Ovary (tissue), 9 donors: ENCODE results near the gene IRX6. TPM values are rescaled to one million over a fixed set of nuclear protein-coding genes. Genes with fewer than 3 reads are reported as not detected.

Source experiments
- DNase-seq, 5 donors: peaks; one replicate each; pipeline ENCODE4 v3.0.0-alpha.2; 2019 to 2020
- H3K27ac ChIP-seq, 2 donors: fragments of 200-600 bp; one replicate each; pipeline versions ENCODE4 v1.5.1 to v1.8.0; 2019 to 2022
- H3K27me3 ChIP-seq: fragments of 200-600 bp; one replicate; pipeline ENCODE4 v1.8.0; 2022
- H3K36me3 ChIP-seq: fragments of 200-600 bp; sonication (generic); one replicate; pipeline ENCODE4 v1.5.1; 2019
- H3K4me1 ChIP-seq: one replicate; pipeline ENCODE4 v1.8.1; 2013; ENCODE audit warnings: mild to moderate bottlenecking, moderate library complexity; ENCODE audit not compliant: insufficient read depth
- H3K4me3 ChIP-seq: fragments of 200-600 bp; sonication (generic); one replicate; pipeline ENCODE4 v1.5.1; 2017
- H3K9me3 ChIP-seq, 2 donors: fragments of 200-600 bp in 1 of 2; sonication (generic) in 1 of 2; one replicate each; pipeline versions ENCODE4 v1.5.1 to v1.8.1; 2013 to 2019; ENCODE audit warnings: mild to moderate bottlenecking in 1 of 2, moderate library complexity in 1 of 2
- EP300 ChIP-seq: sonication (generic); formaldehyde crosslinking; IDR thresholded peaks from one replicate; pipeline ENCODE4 v1.6.1; 2017; ENCODE audit warnings: antibody characterized with exemption
- POLR2A ChIP-seq: fragments of 450-650 bp; IDR thresholded peaks from one replicate; pipeline ENCODE4 v1.6.1; 2017; ENCODE audit warnings: antibody characterized with exemption, mild to moderate bottlenecking, moderate library complexity
- WGBS, 3 donors: extraction: QIAGEN DNeasy Blood & Tissue Kit in 1 of 3; methylation state at CpG; one replicate each; pipeline versions ENCODE4 v1.1.5 to v1.1.7; 2013 to 2017; 5-methylcytosine and 5-hydroxymethylcytosine counted together
- intact Hi-C, 4 donors: fragments of 100-400 bp; cut with DNase I; formaldehyde crosslinking; loops; one replicate each; pipeline versions ENCODE4 v1.11.0 to v1.15.1; 2022 to 2023
- polyA plus RNA-seq, 2 donors: library from polyadenylated mRNA; stranded (reverse); fragments of 200-250 nt in 1 of 2; fragments of 350-450 nt in 1 of 2; fragmentation: Illumina TruSeq in 1 of 2; extraction: RNeasy Lipid Tissue Mini Kit (QIAGEN cat#74804) in 1 of 2; gene quantifications; one replicate each; pipeline ENCODE4 v1.2.3, GENCODE V29; 2013 to 2014
- total RNA-seq, 7 donors: library from RNA; depleted of rRNA in 2 of 7; stranded (reverse); fragments of >200 nt in 2 of 7; fragmentation: NEBNext Ultra II Directional in 3 of 7; extraction: Animal tissue kit (Norgen Biotek cat#: 25700) in 3 of 7; gene quantifications; one replicate each; pipeline versions ENCODE4 v1.1.0 to v1.2.4, GENCODE V29; 2016 to 2023
- TF ChIP-seq, protein P1 (sequence below), 3 donors: fragments of 450-650 bp in 2 of 3; fragments of 200-600 bp in 1 of 3; IDR thresholded peaks; one replicate each; pipeline versions ENCODE4 v1.5.1 to v1.8.0; 2016 to 2022; ENCODE audit warnings: antibody characterized with exemption in 3 of 3, mild to moderate bottlenecking in 1 of 3
- donor health status: DM: no; HTN: no; CAD: no; lungs with moderate emphysema.
- donor health status: DM: no; HTN: no; CAD: no.
- donor health status: Bipolar disorder and iron deficiency.
- donor health status: DM: yes; HTN: yes; CAD: no.
- donor health status: DM: no; HTN: no; CAD: no.
- donor health status: DM: yes; HTN: yes; CAD: no.

Gene IRX6
- total and polyA plus RNA-seq, 9 donors = 0.06 to 0.80 (median 0.10) TPM; not detected in 3

DNA sequence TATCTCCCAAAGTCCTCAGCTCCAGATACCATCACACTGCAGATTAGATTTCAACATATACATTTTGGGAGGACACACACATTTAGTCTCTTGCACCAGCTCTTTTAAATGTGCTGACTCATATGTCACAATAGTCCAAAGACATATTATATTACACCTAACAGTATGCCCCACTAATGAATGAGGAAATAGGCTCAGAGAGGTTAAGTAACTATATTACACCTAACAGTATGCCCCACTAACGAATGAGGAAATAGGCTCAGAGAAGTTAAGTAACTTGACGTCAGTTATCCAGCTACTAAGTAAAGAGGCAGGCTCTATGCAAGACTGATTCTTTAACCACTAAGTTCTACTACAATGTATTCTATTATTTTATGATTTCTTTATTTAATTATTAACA lies 9.7 kb downstream of the IRX6 start:
- WGBS, 3 donors = 74 to 82% (median 76%) methylated on average over 2 of the region's 2 CpGs
- TF ChIP-seq, protein P1, sequence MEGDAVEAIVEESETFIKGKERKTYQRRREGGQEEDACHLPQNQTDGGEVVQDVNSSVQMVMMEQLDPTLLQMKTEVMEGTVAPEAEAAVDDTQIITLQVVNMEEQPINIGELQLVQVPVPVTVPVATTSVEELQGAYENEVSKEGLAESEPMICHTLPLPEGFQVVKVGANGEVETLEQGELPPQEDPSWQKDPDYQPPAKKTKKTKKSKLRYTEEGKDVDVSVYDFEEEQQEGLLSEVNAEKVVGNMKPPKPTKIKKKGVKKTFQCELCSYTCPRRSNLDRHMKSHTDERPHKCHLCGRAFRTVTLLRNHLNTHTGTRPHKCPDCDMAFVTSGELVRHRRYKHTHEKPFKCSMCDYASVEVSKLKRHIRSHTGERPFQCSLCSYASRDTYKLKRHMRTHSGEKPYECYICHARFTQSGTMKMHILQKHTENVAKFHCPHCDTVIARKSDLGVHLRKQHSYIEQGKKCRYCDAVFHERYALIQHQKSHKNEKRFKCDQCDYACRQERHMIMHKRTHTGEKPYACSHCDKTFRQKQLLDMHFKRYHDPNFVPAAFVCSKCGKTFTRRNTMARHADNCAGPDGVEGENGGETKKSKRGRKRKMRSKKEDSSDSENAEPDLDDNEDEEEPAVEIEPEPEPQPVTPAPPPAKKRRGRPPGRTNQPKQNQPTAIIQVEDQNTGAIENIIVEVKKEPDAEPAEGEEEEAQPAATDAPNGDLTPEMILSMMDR (IDR thresholded peaks at IDR 0.05) = no peak
- TF ChIP-seq POLR2A (no peak), EP300 (no peak)
- intact Hi-C loops = no loop called here
- no peaks in the 10 kb centered on the region for H3K4me1 ChIP-seq
- H3K9me3 ChIP-seq = no peaks in the 10 kb centered on the region
- H3K4me3 ChIP-seq = no peak overlapping the region
- H3K27ac ChIP-seq = no peak overlapping the region
- DNase-seq = no peak
- H3K27me3 ChIP-seq = no peaks in the 10 kb centered on the region
- no peaks in the 10 kb centered on the region for H3K36me3 ChIP-seq

DNA sequence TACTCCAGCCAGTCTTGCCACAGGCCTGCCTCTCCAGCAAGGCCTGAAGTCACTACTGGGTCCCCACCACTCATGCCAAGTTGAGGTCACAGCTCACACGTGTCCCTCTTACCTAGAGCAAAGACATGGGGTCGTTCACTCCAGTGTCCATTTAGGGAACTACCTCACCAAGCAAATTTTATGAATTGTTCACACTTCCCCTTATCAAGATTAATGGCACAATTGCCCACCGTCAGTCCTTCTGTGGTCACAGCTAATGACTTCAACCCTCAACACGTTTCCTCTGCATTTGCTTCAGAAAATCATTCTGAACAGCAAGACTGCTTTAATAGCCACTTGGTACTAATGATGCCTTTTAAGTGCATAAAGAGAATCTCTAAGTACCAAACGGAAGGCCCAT lies 14.6 kb downstream of the IRX6 start:
- WGBS, 3 donors = 52 to 71% (median 60%) methylated on average over 5 of the region's 5 CpGs
- H3K9me3 ChIP-seq = no peaks in the 10 kb centered on the region
- H3K27me3 ChIP-seq = no peaks in the 10 kb centered on the region
- no peaks in the 10 kb centered on the region for H3K4me1 ChIP-seq
- H3K36me3 ChIP-seq = no peaks in the 10 kb centered on the region
- no peak for TF ChIP-seq POLR2A
- H3K4me3 ChIP-seq = no peak overlapping the region
- intact Hi-C loops = no loop called here
- H3K27ac ChIP-seq = no peak overlapping the region
- no peak for DNase-seq

DNA sequence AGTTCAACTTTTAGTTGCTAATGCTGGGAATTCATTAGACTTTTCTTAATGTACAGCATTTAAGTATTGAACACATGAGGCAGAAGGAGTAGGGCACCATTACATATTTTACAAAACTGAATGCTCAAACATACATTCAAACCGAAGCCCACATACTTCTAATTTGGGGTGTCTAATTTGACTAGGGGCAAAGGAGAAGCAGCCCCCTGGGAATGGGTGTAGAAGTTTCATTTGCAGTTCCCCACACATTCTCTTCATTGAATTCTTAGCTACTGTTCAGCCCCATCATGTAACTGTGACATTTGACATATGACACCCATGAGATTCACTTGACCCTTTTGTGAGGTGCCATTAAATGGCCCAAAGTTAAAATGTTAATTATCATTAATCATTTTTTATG lies 16.4 kb downstream of the IRX6 start:
- intact Hi-C loops = no loop called here
- TF ChIP-seq EP300 = no peak
- no peak for TF ChIP-seq POLR2A
- TF ChIP-seq, protein P1 (IDR thresholded peaks at IDR 0.05) = no peak
- 69 to 88% (median 88%) methylated on average over 1 of the region's 1 CpG for WGBS, 3 donors
- Histone ChIP-seq H3K27me3 (no peaks in the 10 kb centered on the region), H3K9me3 (no peaks in the 10 kb centered on the region), H3K4me1 (no peaks in the 10 kb centered on the region), H3K27ac (no peak overlapping the region), H3K36me3 (no peaks in the 10 kb centered on the region), H3K4me3 (no peak overlapping the region)
- DNase-seq = no peak

DNA sequence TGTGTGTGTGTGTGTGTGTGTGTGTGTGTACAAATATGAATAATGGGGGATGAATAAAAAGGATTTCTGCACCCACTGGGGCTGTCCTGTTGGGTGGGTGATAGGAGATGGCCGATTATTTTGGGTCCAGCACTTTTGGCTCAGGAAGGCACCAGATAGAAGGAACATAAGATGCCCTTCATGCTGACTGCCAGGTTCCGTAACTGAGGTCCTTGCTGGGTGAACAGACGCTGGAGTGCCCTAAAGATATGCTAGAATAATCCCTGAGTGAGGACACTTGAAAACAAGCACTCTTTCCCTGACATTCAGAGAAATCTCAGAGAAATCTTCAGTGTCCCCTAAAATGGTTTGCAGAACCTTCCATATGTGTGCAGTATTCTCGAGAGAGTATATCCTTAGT lies 17.7 kb downstream of the IRX6 start:
- Histone ChIP-seq H3K4me3 (no peak overlapping the region), H3K36me3 (no peaks in the 10 kb centered on the region), H3K9me3 (no peaks in the 10 kb centered on the region), H3K27ac (no peak overlapping the region), H3K27me3 (no peaks in the 10 kb centered on the region), H3K4me1 (no peaks in the 10 kb centered on the region)
- DNase-seq = no peak
- TF ChIP-seq, protein P1 (IDR thresholded peaks at IDR 0.05) = no peak
- TF ChIP-seq EP300 = no peak
- TF ChIP-seq POLR2A = no peak
- intact Hi-C loops = no loop called here
- WGBS, 3 donors = 68 to 80% (median 72%) methylated on average over 4 of the region's 4 CpGs

DNA sequence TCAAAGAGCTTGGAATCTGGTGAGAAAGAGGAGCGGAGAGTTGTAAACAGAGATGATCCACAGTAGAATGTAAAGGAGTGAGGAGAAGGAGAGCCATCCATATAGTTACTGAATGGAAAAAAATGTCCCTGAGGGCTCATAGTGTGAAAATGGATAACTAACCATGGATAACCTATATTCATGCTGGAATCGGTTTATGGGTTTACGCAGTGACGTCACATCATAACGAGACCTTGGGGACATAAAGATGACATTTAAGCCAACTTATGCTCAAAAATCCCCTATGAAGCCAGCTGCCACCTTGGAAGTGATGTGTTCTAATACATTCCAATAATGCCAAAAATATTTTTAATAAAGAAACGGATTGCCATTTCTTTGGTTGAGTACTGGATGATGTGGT lies 22.5 kb downstream of the IRX6 start:
- no peaks in the 10 kb centered on the region for H3K4me1 ChIP-seq
- H3K27ac ChIP-seq = no peak overlapping the region
- no peaks in the 10 kb centered on the region for H3K9me3 ChIP-seq
- H3K36me3 ChIP-seq = no peaks in the 10 kb centered on the region
- no peak for DNase-seq
- H3K27me3 ChIP-seq = no peaks in the 10 kb centered on the region
- no peak overlapping the region for H3K4me3 ChIP-seq
- TF ChIP-seq, protein P1 (IDR thresholded peaks at IDR 0.05) = no peak
- no peak for TF ChIP-seq EP300
- no peak for TF ChIP-seq POLR2A
- intact Hi-C loops = no loop called here
- 85 to 93% (median 88%) methylated on average over 6 of the region's 6 CpGs for WGBS, 3 donors
